Glutamatergic neuron (in vitro differentiated cells): ENCODE measurements around the gene VPS13C. TPM values are rescaled to one million over a fixed set of nuclear protein-coding genes. Genes with fewer than 3 reads are reported as not detected.

Experiments
- DNase-seq: peaks from one replicate; pipeline ENCODE4 v3.0.0; 2022
- H3K27ac Mint-ChIP-seq: one replicate; pipeline ENCODE4 v1.8.0; 2020; ENCODE audit warnings: mild to moderate bottlenecking, mixed read lengths, inconsistent platforms; ENCODE audit not compliant: unreplicated experiment
- H3K27me3 Mint-ChIP-seq: one replicate; pipeline ENCODE4 v1.8.0; 2020; ENCODE audit warnings: mild to moderate bottlenecking, moderate library complexity, mixed read lengths, inconsistent platforms; ENCODE audit not compliant: unreplicated experiment
- H3K36me3 Mint-ChIP-seq: one replicate; pipeline ENCODE4 v1.8.0; 2020; ENCODE audit warnings: mild to moderate bottlenecking, mixed read lengths, inconsistent platforms; ENCODE audit not compliant: unreplicated experiment
- H3K4me1 Mint-ChIP-seq: one replicate; pipeline ENCODE4 v1.8.0; 2020; ENCODE audit warnings: mild to moderate bottlenecking, low read depth, mixed read lengths, inconsistent platforms; ENCODE audit not compliant: unreplicated experiment
- H3K4me3 Mint-ChIP-seq: one replicate; pipeline ENCODE4 v1.8.0; 2020; ENCODE audit warnings: mild to moderate bottlenecking, mixed read lengths, inconsistent platforms; ENCODE audit not compliant: unreplicated experiment
- H3K9me3 Mint-ChIP-seq: one replicate; pipeline ENCODE4 v1.8.0; 2020; ENCODE audit warnings: mild to moderate bottlenecking, moderate library complexity, mixed read lengths, inconsistent platforms; ENCODE audit not compliant: unreplicated experiment
- CTCF ChIP-seq: fragments of 200-600 bp; sonication (generic); IDR thresholded peaks from one replicate; pipeline ENCODE4 v1.5.0; 2021; ENCODE audit not compliant: partially characterized antibody, unreplicated experiment
- total RNA-seq: library from RNA; stranded (reverse); fragmentation: NEBNext Ultra II Directional; extraction: Animal tissue kit (Norgen Biotek cat#: 25700); gene quantifications from one replicate; pipeline ENCODE4 v1.2.1, GENCODE V29; 2021; ENCODE audit not compliant: unreplicated experiment

VPS13C gene
- total RNA-seq, 1 donor from 2014 or later, result 93.8 TPM

DNA sequence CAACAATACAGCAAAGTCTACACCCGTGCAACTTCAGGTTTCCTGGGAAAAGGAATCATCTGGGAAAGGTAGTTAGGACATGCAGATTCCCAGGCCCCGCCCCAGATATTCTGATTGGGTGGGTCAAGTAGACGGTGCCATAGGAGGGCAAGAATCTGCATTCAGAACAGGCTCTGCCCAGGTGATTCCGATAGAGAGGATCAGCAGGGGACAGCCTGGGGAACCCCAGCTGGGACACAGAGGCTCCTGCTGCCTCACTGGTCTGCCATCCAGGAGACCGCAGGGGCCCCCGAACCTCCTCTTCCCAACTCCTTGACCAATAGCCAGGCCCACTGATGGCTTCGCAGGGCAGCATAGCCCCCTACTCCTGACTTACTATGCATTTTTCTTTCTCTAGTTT is 243.4 kb downstream of the VPS13C start:
- Mint-ChIP-seq H3K36me3 (no peaks in the 10 kb centered on the region), H3K27ac (no peak overlapping the region), H3K4me1 (peaks cover under 1% of the 10 kb centered on the region), H3K27me3 (no peaks in the 10 kb centered on the region), H3K4me3 (no peak overlapping the region), H3K9me3 (no peaks in the 10 kb centered on the region)
- TF ChIP-seq CTCF, result no peak
- no peak for DNase-seq

GRCh38 chr15:61815356-61816083 is 244.7 kb downstream of the VPS13C start:
- no peak for DNase-seq
- Mint-ChIP-seq H3K4me1 (peaks cover 2% of the 10 kb centered on the region), H3K9me3 (no peaks in the 10 kb centered on the region), H3K27ac (no peak overlapping the region), H3K27me3 (no peaks in the 10 kb centered on the region), H3K36me3 (no peaks in the 10 kb centered on the region), H3K4me3 (no peak overlapping the region)
- TF ChIP-seq CTCF, result no peak

- Mint-ChIP-seq H3K27me3 (no peaks in the 10 kb centered on the region), H3K27ac (no peak overlapping the region), H3K4me1 (peaks cover 2% of the 10 kb centered on the region), H3K9me3 (no peaks in the 10 kb centered on the region), H3K36me3 (no peaks in the 10 kb centered on the region), H3K4me3 (no peak overlapping the region)
- no peak for DNase-seq
- TF ChIP-seq CTCF, result no peak
Measured at GRCh38 chr15:61812476-61812875, 247.8 kb downstream of the VPS13C start.

DNA sequence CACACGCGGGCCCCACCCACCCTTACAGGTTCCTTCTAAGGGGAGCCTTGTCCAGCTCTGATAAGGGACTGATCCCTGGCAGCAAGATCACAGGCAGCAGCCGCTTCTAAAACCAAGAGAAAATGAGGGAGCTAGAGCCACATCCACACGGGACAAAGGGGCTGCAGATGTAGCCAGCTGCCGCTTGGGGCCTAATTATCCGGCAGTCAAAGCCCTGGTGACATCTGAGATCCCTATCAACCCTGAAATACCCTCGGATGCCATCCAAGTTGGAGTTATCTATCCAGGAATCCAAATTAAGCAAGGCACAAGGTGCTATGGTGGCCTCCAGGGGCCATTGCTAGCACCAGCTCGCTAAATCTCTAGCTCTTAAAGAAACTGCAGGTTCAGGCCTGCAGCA is 248.3 kb downstream of the VPS13C start:
- Mint-ChIP-seq H3K9me3 (no peaks in the 10 kb centered on the region), H3K4me3 (no peak overlapping the region), H3K4me1 (peaks cover 2% of the 10 kb centered on the region), H3K36me3 (no peaks in the 10 kb centered on the region), H3K27me3 (no peaks in the 10 kb centered on the region), H3K27ac (no peak overlapping the region)
- no peak for DNase-seq
- TF ChIP-seq CTCF, result no peak

GRCh38 chr15:61809216-61809615 is 251.0 kb downstream of the VPS13C start:
- Mint-ChIP-seq H3K36me3 (no peaks in the 10 kb centered on the region), H3K4me1 (peaks cover 2% of the 10 kb centered on the region), H3K9me3 (no peaks in the 10 kb centered on the region), H3K27ac (no peak overlapping the region), H3K4me3 (no peak overlapping the region), H3K27me3 (no peaks in the 10 kb centered on the region)
- TF ChIP-seq CTCF, result no peak
- no peak for DNase-seq
